Measurements from ENCODE around the gene PCAT7.

PCAT7 gene

DNA sequence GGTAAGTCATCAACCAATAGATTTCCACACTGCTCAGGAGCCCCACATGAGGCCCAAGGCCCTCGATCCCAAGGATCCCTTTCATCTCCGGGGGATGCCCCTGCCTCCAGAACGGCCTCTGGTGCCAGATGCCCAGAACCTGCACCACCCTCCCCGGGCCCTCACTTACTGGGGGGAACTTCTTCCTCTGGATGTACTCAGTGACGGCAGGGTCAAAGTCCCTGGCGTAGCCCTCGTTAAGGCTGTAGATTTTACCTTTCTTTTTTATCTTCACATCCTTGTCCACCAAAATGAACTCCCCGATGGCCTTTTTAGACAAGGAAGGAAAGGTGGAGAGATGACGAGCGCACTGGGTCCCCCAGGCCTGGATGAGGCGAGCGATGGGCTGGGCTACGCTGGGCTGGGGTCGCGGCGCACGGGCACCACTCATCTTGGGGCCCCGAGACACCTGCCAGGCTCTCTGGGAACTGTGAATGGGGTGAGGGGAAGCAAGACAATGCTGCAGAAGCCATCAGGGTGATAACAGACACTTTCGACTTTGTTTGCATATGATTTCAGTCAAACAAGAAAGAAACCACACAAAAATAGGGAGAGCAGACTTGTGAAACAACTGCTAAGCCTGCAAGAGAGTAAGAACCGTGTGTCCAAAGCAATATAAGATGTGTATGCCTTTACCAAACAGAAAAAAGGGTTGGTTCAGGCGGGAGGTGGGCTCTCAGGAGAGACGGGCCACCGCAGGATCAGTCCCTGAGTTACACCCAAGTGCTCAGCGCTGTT is 52.0 kb downstream of the PCAT7 start:
- no peak for DNase-seq

DNA sequence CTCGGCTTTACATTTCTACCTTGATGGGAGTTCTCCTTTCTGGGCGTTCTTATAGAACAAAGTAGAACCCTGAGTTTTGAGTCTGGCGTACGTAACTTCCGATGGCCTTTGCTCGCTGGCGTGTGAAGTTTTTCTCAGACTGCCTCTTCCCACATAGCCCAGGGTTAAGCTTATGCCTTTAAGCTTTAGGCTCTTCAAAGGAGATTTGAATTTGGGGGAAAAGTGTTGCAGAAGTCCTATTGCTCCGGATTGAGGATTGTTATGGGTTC is 52.5 kb downstream of the PCAT7 start:
- no peak for DNase-seq

DNA sequence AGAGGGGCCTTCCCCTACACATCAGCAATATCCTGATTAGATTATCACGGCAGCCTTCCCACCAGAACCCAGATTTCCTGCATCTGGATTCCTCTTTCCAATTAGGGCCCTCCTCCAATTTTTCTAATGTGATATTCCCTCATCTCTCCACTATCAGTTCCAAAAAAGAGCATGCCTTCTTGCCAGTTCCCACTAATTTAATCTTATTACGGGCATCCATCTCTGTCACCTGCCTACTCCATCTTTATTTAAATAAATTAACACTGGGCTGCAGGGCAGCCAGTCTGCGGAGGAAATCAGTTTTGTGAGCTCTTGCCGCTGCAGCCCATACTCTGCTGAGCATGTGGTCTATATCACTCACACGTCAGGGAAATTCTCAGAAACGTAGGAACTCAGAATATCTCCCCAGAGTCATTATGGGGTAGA is 55.3 kb downstream of the PCAT7 start:
- DNase-seq: no peak

DNA sequence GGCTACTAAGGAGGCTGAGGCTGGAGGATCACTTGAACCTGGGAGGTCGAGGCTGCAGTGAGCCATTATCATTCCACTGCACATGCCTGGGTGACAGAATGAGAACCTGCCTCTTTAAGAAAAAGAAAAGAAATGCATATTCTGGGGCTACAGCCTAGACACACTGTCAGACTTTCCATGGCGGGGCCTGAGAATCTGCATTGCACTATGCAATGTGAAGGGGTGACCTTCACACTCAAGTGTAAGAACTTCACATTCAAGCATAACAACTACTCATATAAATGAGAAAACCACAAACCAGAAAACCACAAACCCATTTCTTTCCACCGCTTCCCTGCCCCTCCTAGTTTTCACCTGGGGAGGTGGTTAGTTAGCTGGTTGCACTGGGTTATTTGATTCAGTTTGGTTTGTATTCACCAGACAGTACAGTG is 56.8 kb downstream of the PCAT7 start:
- DNase-seq: peak; percentile 45

DNA sequence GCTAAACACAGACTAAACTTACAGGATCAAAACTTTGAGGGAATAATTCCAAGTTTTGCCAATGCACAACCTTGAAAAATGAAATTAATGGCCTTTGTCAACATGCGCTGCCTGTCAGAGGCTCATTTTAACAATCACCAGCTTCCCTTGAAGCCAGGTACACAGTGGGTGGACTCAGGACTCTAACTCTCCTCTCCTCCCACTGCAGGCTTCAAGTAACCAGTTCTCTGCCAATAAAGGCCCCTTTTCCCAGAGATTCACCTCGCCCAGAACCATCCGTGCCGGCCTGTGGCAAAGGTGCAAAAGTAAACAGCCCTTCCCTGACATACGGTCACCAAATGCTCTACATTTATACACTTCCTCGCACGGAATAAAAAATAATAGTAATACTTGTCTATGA is 57.2 kb downstream of the PCAT7 start:
- DNase-seq: no peak

DNA sequence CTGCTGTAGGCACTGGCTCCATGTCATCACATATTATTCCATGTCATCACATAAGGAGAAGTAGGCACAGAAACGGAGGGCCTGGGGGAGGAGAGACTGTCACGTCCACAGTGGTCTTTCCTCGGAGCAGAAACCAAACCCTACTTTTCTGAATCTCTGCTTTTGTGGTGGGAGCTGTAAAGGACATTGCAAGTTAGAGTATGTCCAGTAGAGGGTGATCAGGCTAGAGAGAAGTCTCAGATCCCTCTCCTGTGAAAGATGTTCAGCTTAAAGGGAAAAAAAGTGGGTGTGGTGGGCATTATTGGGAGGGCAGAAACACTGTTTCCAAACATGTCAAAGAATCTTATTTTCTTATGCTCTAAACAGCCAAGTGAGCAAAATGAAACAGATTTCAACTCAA is 58.1 kb downstream of the PCAT7 start:
- DNase-seq: no peak

DNA sequence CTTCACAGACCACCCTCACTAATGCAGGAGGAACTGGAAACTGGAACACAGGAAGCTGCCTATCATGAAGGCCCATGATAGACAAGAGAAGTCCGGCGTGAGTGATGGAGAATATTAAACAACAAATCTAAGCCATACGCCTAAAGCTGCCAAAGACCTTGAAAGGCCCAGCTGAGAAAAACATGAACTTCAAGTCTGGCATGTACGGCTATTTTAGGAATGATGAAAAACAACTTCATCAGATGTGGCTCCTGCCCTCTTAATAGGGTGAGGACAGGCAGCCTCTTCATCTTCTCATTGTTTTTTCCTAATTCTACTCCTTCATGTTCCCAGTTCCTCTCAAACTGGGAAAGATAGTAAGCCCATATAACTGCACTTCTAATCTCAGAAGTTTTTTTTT is 64.1 kb downstream of the PCAT7 start:
- no peak for DNase-seq

All from activated CD4-positive, CD25-positive, alpha-beta regulatory T cell treated with anti-CD3 and anti-CD28 coated beads, Interleukin-2, amount 50 U/mL, for 72 hours (primary cell).